Upper lobe of left lung (tissue), 6 donors: ENCODE results near the gene GNG7. TPM values are rescaled to one million over a fixed set of nuclear protein-coding genes. Genes with fewer than 3 reads are reported as not detected.
A peak's percentile ranks its signal among the peaks of the same experiment; 100 is the strongest.

ENCODE experiments used
- ATAC-seq, 2 donors: fragments of 200-7000 bp; cut with Tn5 transposase; one replicate each; pipeline ENCODE4 v1.9.1; 2022; ENCODE audit warnings: mild to moderate bottlenecking in 2 of 2, moderate library complexity in 2 of 2; ENCODE audit not compliant: low FRiP score in 2 of 2
- DNase-seq, 2 donors: peaks; one replicate each; pipeline ENCODE4 v3.0.0-alpha.2; 2019 to 2020
- H3K27ac ChIP-seq, 4 donors: fragments of 200-600 bp; sonication (generic); one replicate each; pipeline ENCODE4 v1.5.1; 2016 to 2019
- H3K27me3 ChIP-seq, 4 donors: fragments of 200-600 bp; sonication (generic); one replicate each; pipeline ENCODE4 v1.5.1; 2017 to 2019
- H3K36me3 ChIP-seq, 4 donors: fragments of 200-600 bp; sonication (generic); one replicate each; pipeline ENCODE4 v1.5.1; 2016 to 2019
- H3K4me1 ChIP-seq, 4 donors: fragments of 200-600 bp; sonication (generic); one replicate each; pipeline ENCODE4 v1.5.1; 2018 to 2019
- H3K4me3 ChIP-seq, 4 donors: fragments of 200-600 bp; sonication (generic); one replicate each; pipeline ENCODE4 v1.5.1; 2017 to 2019; ENCODE audit warnings: mild to moderate bottlenecking in 2 of 4, moderate library complexity in 1 of 4
- H3K9me3 ChIP-seq, 4 donors: fragments of 200-600 bp; sonication (generic); one replicate each; pipeline ENCODE4 v1.5.1; 2018 to 2019
- CTCF ChIP-seq, 6 experiments: fragments of 450-650 bp in 4 of 6; fragments of 200-600 bp in 2 of 6; sonication (generic) in 2 of 6; IDR thresholded peaks; one replicate each; pipeline ENCODE4 v1.5.1; 2016 to 2019; ENCODE audit warnings: antibody characterized with exemption in 6 of 6
- EP300 ChIP-seq, 4 donors: sonication (generic); formaldehyde crosslinking; IDR thresholded peaks; one replicate each; pipeline ENCODE4 v1.5.1; 2017; ENCODE audit warnings: antibody characterized with exemption in 4 of 4, control low read depth in 2 of 4
- POLR2A ChIP-seq, 4 donors: fragments of 450-650 bp; IDR thresholded peaks; one replicate each; pipeline ENCODE4 v1.5.1; 2016 to 2017; ENCODE audit warnings: antibody characterized with exemption in 4 of 4, mild to moderate bottlenecking in 2 of 4
- POLR2AphosphoS5 ChIP-seq, 2 donors: sonication (generic); formaldehyde crosslinking; IDR thresholded peaks; one replicate each; pipeline ENCODE4 v1.5.1; 2017; ENCODE audit warnings: antibody characterized with exemption in 2 of 2
- WGBS, 2 donors: methylation state at CpG; one replicate each; pipeline ENCODE4 v1.1.5; 2017 to 2018; 5-methylcytosine and 5-hydroxymethylcytosine counted together
- total RNA-seq, 6 donors: library from RNA; depleted of rRNA in 4 of 6; stranded (reverse); fragments of >200 nt in 4 of 6; gene quantifications; one replicate each; pipeline versions ENCODE4 v1.1.0 to v1.2.1, GENCODE V29; 2016 to 2021
- donor health status: DM: no; HTN: no; CAD: no; lungs with moderate emphysema.
- donor health status: DM: no; HTN: yes; CAD: no; lungs with severe emphysema.

Gene GNG7
- total RNA-seq, 6 donors from 2014 or later, result 3.5 to 7.7 (median 7.1) TPM

- Histone ChIP-seq H3K4me3 (no peak overlapping the region), H3K9me3 (no peaks in the 10 kb centered on the region), H3K27ac (no peak overlapping the region), H3K4me1 (peaks cover 9 to 50% (median 17%) of the 10 kb centered on the region in 4 donors), H3K27me3 (peaks cover 0 to 29% (median 23%) of the 10 kb centered on the region in 4 donors), H3K36me3 (no peaks in the 10 kb centered on the region)
- no peak for TF ChIP-seq POLR2AphosphoS5 (IDR thresholded peaks at IDR 0.05)
- no peak for TF ChIP-seq POLR2A (IDR thresholded peaks at IDR 0.05)
- no peak for TF ChIP-seq EP300 (IDR thresholded peaks at IDR 0.05)
- no peak for TF ChIP-seq CTCF (IDR thresholded peaks at IDR 0.05)
- WGBS, 2 donors, result 73% methylated on average over 5 to 12 of the region's 14 CpGs
- DNase-seq (no peak), ATAC-seq (no peak)
These were observed 21.3 kb upstream of the GNG7 start for GRCh38 chr19:2723747-2724146.

- Histone ChIP-seq H3K27me3 (peaks cover 0 to 30% (median 23%) of the 10 kb centered on the region in 4 donors), H3K27ac (no peak overlapping the region), H3K4me3 (no peak overlapping the region), H3K36me3 (no peaks in the 10 kb centered on the region), H3K9me3 (no peaks in the 10 kb centered on the region), H3K4me1 (peaks cover 9 to 50% (median 17%) of the 10 kb centered on the region in 4 donors)
- no peak for ATAC-seq
- DNase-seq, result no peak
- TF ChIP-seq POLR2AphosphoS5 (IDR thresholded peaks at IDR 0.05) (no peak), POLR2A (IDR thresholded peaks at IDR 0.05) (no peak), EP300 (IDR thresholded peaks at IDR 0.05) (no peak), CTCF (IDR thresholded peaks at IDR 0.05) (no peak)
- WGBS, 2 donors, result 60 to 91% methylated on average over 9 to 13 of the region's 13 CpGs
These were observed 20.8 kb upstream of the GNG7 start for GRCh38 chr19:2723345-2723715.

DNA sequence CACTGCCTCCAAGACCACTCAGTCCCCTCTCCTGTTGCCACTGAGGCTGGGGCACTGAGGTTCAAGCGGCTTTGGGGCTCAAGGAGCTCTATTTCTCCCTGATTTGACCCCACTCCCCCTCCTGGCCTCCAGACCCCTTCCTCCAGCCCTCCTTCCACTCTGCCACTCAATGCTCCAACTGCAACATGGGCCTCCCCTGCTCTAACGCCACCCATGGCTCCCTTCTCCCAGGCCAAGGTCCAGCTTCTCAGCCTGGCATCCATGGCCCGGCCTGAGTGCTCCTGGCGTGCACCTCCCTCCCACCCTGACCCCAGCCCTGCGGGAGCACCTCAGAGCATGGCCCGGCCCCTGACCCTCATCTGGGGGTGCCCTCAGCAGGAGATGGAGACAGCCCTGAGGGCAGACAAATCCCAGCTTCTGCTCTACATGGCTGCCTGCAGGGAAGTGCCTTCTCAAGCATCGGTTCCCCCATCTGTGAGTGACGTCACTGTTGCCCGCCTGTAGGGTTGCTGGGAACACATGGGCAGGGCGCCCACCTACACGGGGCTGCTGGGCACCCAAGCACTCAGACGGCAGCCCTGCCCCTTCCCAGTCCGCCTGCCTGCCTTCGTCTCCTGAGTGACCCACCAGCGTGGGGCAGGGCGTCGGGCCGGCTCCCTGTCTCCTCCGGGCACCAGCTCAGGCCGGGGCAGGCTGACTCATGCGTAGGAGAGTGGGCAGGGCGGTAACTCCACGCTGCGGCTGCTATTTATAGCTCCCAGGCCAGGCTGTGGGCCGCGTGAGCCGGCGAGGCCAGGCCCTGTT lies 20.2 kb upstream of the GNG7 start:
- Histone ChIP-seq H3K27ac (no peak overlapping the region), H3K36me3 (no peaks in the 10 kb centered on the region), H3K27me3 (peaks cover 0 to 30% (median 23%) of the 10 kb centered on the region in 4 donors), H3K4me3 (no peak overlapping the region), H3K9me3 (no peaks in the 10 kb centered on the region), H3K4me1 (peaks cover 9 to 45% (median 16%) of the 10 kb centered on the region in 4 donors)
- 61 to 76% methylated on average over 11 to 28 of the region's 28 CpGs for WGBS, 2 donors
- TF ChIP-seq POLR2AphosphoS5 (IDR thresholded peaks at IDR 0.05), result no peak
- no peak for TF ChIP-seq EP300 (IDR thresholded peaks at IDR 0.05)
- TF ChIP-seq CTCF (IDR thresholded peaks at IDR 0.05), result no peak
- TF ChIP-seq POLR2A (IDR thresholded peaks at IDR 0.05), result no peak
- ATAC-seq (peak; percentile 67 to 88), DNase-seq (peak; percentile 47 to 86)

DNA sequence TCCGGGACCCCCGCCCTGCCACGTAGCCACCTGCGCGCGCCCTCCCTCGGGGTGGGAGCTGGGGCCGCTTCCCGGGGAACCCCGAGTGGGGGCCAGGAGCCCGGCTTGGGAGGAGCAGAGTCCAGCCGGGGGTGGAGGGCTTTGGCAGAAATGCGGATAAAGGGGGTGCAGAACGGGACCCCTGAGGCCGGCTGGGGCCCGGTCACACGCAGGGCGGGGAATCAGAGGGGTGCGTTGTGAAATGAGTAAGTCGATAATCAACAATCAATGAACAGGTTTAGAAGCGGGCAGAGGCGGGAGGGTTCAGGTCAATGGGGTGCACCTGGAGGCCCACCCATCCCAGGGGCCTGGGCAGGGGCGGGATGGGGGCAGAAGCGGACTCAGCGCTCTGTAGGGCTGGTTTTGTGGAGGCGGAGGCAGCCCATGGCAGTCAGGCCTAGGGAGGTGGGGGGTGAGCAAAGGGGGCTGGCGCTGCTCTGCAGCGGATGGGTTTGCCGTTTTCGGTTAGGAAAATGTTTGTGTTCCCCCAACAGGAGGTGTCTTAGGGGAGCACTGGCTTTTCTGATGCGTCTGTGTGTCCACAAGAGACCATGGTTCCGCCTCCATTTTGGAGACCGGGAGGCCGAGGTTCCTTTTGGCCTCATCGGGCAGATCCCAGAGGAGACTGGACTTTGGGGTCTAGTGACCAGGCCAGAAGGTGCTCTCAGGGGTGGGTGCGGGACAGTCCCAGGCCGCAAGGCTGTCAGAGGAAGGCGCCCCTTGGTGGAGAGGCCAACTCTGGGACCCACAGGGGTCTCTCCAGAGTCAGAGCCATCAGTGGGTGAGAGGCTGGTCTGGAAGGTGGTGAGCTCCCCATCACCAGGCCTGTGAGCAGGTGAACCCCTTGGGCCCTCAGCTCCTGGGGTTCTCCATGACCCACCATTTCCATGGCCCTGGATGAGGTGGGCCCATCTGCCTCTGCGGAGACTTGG lies 19.4 kb upstream of the GNG7 start:
- 38 to 42% methylated on average over 19 to 29 of the region's 39 CpGs for WGBS, 2 donors
- H3K27ac ChIP-seq, result no peak overlapping the region
- no peaks in the 10 kb centered on the region for H3K9me3 ChIP-seq
- TF ChIP-seq EP300 (IDR thresholded peaks at IDR 0.05) (no peak), CTCF (IDR thresholded peaks at IDR 0.05) (no peak), POLR2A (IDR thresholded peaks at IDR 0.05) (no peak), POLR2AphosphoS5 (IDR thresholded peaks at IDR 0.05) (no peak)
- peak overlapping the region in 3 of 4 donors; percentile 30 to 44 (median 39) for H3K4me3 ChIP-seq
- H3K4me1 ChIP-seq, result peaks cover 9 to 38% (median 13%) of the 10 kb centered on the region in 4 donors
- DNase-seq, result peak in 1 of 2 donors; percentile 74
- no peak for ATAC-seq
- no peaks in the 10 kb centered on the region for H3K36me3 ChIP-seq
- H3K27me3 ChIP-seq, result peaks cover 0 to 30% (median 22%) of the 10 kb centered on the region in 4 donors
